ENCODE results near the gene TIMP1. TPM values are rescaled to one million over a fixed set of nuclear protein-coding genes. Genes with fewer than 3 reads are reported as not detected.
"Not testable (repeated sequence)": the region's sequence is repeated elsewhere in the genome, so short reads cannot be mapped to it uniquely, and the experiment has no call there.

Gene TIMP1
- total RNA-seq, 2 experiments from 2014 or later: 58.7 to 68.5 TPM

GRCh38 chrX:47590984-47591383 lies 8.7 kb downstream of the TIMP1 start:
- Mint-ChIP-seq H3K9me3 (ENCODE audit: insufficient read depth) (no peaks in the 10 kb centered on the region), H3K27me3 (ENCODE audit: low read depth) (no peaks in the 10 kb centered on the region), H3K4me3 (no peak overlapping the region), H3K27ac (no peak overlapping the region), H3K36me3 (ENCODE audit: low read depth) (peaks cover 5% of the 10 kb centered on the region), H3K4me1 (ENCODE audit: low read depth) (peaks cover 5% of the 10 kb centered on the region)
- DNase-seq (no peak), ATAC-seq (no peak)
- ChIA-PET POLR2A (no interaction called here), CTCF (no interaction called here)

- Mint-ChIP-seq H3K9me3 (ENCODE audit: insufficient read depth) (peaks cover 9% of the 10 kb centered on the region), H3K27ac (no peak overlapping the region), H3K36me3 (ENCODE audit: low read depth) (peaks cover 11% of the 10 kb centered on the region), H3K27me3 (ENCODE audit: low read depth) (peaks cover 4% of the 10 kb centered on the region), H3K4me3 (no peak overlapping the region), H3K4me1 (ENCODE audit: low read depth) (peaks cover 11% of the 10 kb centered on the region)
- DNase-seq: no peak
- ChIA-PET CTCF (no interaction called here), POLR2A (no interaction called here)
- ATAC-seq: no peak
Observed at GRCh38 chrX:47593522-47593921, 11.3 kb downstream of the TIMP1 start.

GRCh38 chrX:47595716-47596251 lies 13.5 kb downstream of the TIMP1 start:
- Mint-ChIP-seq H3K9me3 (ENCODE audit: insufficient read depth) (peaks cover 14% of the 10 kb centered on the region), H3K4me1 (ENCODE audit: low read depth) (peaks cover 11% of the 10 kb centered on the region), H3K36me3 (ENCODE audit: low read depth) (peaks cover 11% of the 10 kb centered on the region), H3K4me3 (no peak overlapping the region), H3K27ac (peak overlapping the region; percentile 77), H3K27me3 (ENCODE audit: low read depth) (peaks cover 4% of the 10 kb centered on the region)
- ChIA-PET CTCF (no interaction called here), POLR2A (no interaction called here)
- ATAC-seq: no peak
- DNase-seq: no peak

DNA sequence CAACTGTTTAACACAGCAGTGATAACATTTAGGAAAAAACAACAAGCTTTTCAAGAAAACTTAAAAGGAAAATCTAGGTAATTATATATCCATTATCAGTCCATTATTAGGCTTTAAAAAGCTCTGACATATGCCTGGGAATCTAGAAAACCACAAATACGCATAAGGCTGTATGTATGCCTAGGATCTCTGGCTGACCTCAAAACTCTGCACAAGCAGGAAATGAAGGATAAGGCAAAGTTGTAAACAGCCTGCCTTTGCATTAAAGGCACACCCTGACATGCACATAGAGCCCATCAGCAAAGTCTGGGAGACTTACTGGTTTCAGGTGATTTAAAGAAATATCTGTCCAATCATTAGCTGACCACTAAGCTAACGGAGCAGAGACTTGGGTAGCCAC lies 14.0 kb downstream of the TIMP1 start:
- no peak for ATAC-seq

DNA sequence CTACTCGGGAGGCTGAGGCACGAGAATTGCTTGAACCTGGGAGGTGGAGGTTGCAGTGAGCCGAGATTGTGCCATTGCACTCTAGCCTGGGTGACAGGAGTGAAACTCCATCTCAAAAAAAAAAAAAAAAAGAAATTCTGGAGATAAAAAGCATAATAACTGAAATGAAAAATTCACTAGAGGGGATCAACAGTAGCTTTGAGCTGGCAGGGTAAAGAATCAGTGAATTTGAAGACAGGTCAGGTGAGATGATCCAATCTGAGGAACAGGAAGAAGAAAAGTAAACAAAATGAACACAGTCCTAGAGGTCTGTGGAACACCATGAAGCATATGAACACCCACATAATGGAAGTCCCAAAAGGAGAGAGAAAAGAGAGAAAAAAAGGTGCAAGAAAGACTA lies 15.0 kb downstream of the TIMP1 start:
- Mint-ChIP-seq H3K27ac (no peak overlapping the region), H3K4me3 (no peak overlapping the region), H3K27me3 (ENCODE audit: low read depth) (peaks cover 4% of the 10 kb centered on the region), H3K4me1 (ENCODE audit: low read depth) (peaks cover 11% of the 10 kb centered on the region), H3K36me3 (ENCODE audit: low read depth) (peaks cover 11% of the 10 kb centered on the region), H3K9me3 (ENCODE audit: insufficient read depth) (peaks cover 14% of the 10 kb centered on the region)
- POLR2A ChIA-PET: no interaction called here
- DNase-seq (no peak), ATAC-seq (no peak)
- CTCF ChIA-PET: no interaction called here

More for the DNA sequence above, 14.0 kb downstream of the TIMP1 start:
- Mint-ChIP-seq H3K9me3 (ENCODE audit: insufficient read depth) (peaks cover 14% of the 10 kb centered on the region), H3K4me3 (no peak overlapping the region), H3K27ac (peak overlapping the region; percentile 77), H3K27me3 (ENCODE audit: low read depth) (peaks cover 4% of the 10 kb centered on the region), H3K4me1 (ENCODE audit: low read depth) (peaks cover 11% of the 10 kb centered on the region), H3K36me3 (ENCODE audit: low read depth) (peaks cover 11% of the 10 kb centered on the region)
- CTCF ChIA-PET: no interaction called here
- no peak for DNase-seq
- POLR2A ChIA-PET: no interaction called here

- CTCF ChIA-PET; H3K36me3 Mint-ChIP-seq (ENCODE audit: low read depth); H3K27ac Mint-ChIP-seq; H3K4me3 Mint-ChIP-seq; DNase-seq; H3K9me3 Mint-ChIP-seq (ENCODE audit: insufficient read depth); H3K27me3 Mint-ChIP-seq (ENCODE audit: low read depth); H3K4me1 Mint-ChIP-seq (ENCODE audit: low read depth); POLR2A ChIA-PET; ATAC-seq: not testable (repeated sequence)
Observed at GRCh38 chrX:47603125-47603524, 20.9 kb downstream of the TIMP1 start.

DNA sequence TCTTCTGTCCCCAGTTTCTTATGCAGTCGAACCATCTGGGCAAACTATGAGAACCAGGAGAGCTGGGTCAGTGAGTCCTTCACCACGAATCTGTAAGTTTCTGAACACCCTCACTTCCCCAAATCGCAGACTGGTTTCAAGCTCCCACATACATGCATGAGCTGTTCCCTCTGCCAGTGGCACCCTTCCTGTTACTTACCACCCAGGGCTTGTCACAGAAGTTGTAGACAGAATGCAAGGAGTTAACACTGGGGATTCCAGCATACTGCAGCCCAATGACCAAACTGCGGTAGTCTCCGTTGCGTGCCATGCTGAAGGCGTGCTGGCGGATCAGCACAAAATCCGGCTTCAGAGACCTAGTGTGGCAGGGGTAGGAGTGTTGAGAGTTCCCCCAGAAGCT lies 22.8 kb downstream of the TIMP1 start:
- CTCF ChIA-PET: no interaction called here

DNA sequence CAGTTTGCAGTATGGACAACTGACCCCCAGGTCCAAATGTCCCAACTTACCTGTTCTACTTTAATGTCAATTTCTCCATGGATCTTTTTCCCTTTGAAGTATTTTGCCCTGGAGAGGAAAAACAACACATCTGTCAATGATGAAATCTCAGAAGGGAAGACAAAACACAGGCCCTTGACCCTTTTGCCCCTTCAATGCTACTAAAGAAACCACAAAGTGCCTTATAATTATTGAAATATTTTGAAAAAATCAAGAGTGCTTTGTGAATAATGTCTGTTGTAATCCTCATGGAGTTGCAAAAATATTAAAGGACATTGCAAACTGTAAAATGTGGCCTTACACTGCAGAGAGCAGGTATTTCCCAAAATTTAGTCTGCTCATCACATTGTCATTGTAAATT lies 24.9 kb downstream of the TIMP1 start:
- POLR2A ChIA-PET: no interaction called here
- Mint-ChIP-seq H3K36me3 (ENCODE audit: low read depth) (no peaks in the 10 kb centered on the region), H3K9me3 (ENCODE audit: insufficient read depth) (no peaks in the 10 kb centered on the region), H3K4me3 (no peak overlapping the region), H3K4me1 (ENCODE audit: low read depth) (peaks cover 2% of the 10 kb centered on the region), H3K27ac (no peak overlapping the region), H3K27me3 (ENCODE audit: low read depth) (no peaks in the 10 kb centered on the region)
- DNase-seq (no peak), ATAC-seq (no peak)
- CTCF ChIA-PET: no interaction called here

More for the DNA sequence above, 22.8 kb downstream of the TIMP1 start:
- ATAC-seq: no peak
- no peaks in the 10 kb centered on the region for H3K27me3 Mint-ChIP-seq (ENCODE audit: low read depth)
- DNase-seq: no peak
- no peaks in the 10 kb centered on the region for H3K36me3 Mint-ChIP-seq (ENCODE audit: low read depth)
- H3K9me3 Mint-ChIP-seq (ENCODE audit: insufficient read depth): no peaks in the 10 kb centered on the region
- POLR2A ChIA-PET: no interaction called here
- no peak overlapping the region for H3K27ac Mint-ChIP-seq
- no peak overlapping the region for H3K4me3 Mint-ChIP-seq
- peaks cover 2% of the 10 kb centered on the region for H3K4me1 Mint-ChIP-seq (ENCODE audit: low read depth)

GRCh38 chrX:47608130-47608810 lies 26.0 kb downstream of the TIMP1 start:
- H3K4me1 Mint-ChIP-seq (ENCODE audit: low read depth): peaks cover 2% of the 10 kb centered on the region
- no peaks in the 10 kb centered on the region for H3K9me3 Mint-ChIP-seq (ENCODE audit: insufficient read depth)
- ChIA-PET CTCF (no interaction called here), POLR2A (no interaction called here)
- ATAC-seq (no peak), DNase-seq (no peak)
- no peak overlapping the region for H3K27ac Mint-ChIP-seq
- no peak overlapping the region for H3K4me3 Mint-ChIP-seq
- H3K27me3 Mint-ChIP-seq (ENCODE audit: low read depth): no peaks in the 10 kb centered on the region
- H3K36me3 Mint-ChIP-seq (ENCODE audit: low read depth): no peaks in the 10 kb centered on the region

- Mint-ChIP-seq H3K4me3 (no peak overlapping the region), H3K36me3 (ENCODE audit: low read depth) (no peaks in the 10 kb centered on the region), H3K9me3 (ENCODE audit: insufficient read depth) (no peaks in the 10 kb centered on the region), H3K27me3 (ENCODE audit: low read depth) (peaks cover 2% of the 10 kb centered on the region), H3K4me1 (ENCODE audit: low read depth) (peaks cover 2% of the 10 kb centered on the region), H3K27ac (no peak overlapping the region)
- no peak for ATAC-seq
- POLR2A ChIA-PET: no interaction called here
- CTCF ChIA-PET: no interaction called here
- DNase-seq: no peak
Observed at GRCh38 chrX:47610511-47610910, 28.3 kb downstream of the TIMP1 start.

DNA sequence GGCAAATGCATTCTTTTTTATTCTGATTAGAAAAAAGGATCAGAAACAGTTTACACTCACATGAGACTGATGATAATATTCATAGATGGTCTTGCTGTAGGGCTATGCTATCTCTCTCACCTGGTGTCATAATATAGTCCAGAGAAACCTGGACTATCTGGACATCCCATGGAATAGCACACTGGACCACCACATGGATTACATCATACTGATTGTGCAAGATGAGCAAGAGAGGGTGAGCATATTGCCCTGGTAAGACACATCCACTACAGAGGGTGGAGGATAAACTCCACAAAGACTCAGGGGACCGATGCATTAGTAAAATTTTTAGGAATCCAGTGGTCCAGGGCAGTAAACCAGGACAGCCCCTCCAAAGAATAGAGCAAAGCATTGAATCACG lies 29.3 kb downstream of the TIMP1 start:
- H3K27me3 Mint-ChIP-seq (ENCODE audit: low read depth): peaks cover 5% of the 10 kb centered on the region
- ChIA-PET POLR2A (no interaction called here), CTCF (no interaction called here)
- no peak overlapping the region for H3K4me3 Mint-ChIP-seq
- ATAC-seq (no peak), DNase-seq (no peak)
- H3K9me3 Mint-ChIP-seq (ENCODE audit: insufficient read depth): no peaks in the 10 kb centered on the region
- no peaks in the 10 kb centered on the region for H3K36me3 Mint-ChIP-seq (ENCODE audit: low read depth)
- H3K27ac Mint-ChIP-seq: no peak overlapping the region
- peaks cover 2% of the 10 kb centered on the region for H3K4me1 Mint-ChIP-seq (ENCODE audit: low read depth)

GRCh38 chrX:47611926-47612325 lies 29.7 kb downstream of the TIMP1 start:
- CTCF ChIA-PET: no interaction called here
- DNase-seq (no peak), ATAC-seq (no peak)
- Mint-ChIP-seq H3K27ac (no peak overlapping the region), H3K4me1 (ENCODE audit: low read depth) (peaks cover 2% of the 10 kb centered on the region), H3K36me3 (ENCODE audit: low read depth) (no peaks in the 10 kb centered on the region), H3K4me3 (no peak overlapping the region), H3K27me3 (ENCODE audit: low read depth) (peaks cover 8% of the 10 kb centered on the region), H3K9me3 (ENCODE audit: insufficient read depth) (no peaks in the 10 kb centered on the region)
- POLR2A ChIA-PET: no interaction called here

DNA sequence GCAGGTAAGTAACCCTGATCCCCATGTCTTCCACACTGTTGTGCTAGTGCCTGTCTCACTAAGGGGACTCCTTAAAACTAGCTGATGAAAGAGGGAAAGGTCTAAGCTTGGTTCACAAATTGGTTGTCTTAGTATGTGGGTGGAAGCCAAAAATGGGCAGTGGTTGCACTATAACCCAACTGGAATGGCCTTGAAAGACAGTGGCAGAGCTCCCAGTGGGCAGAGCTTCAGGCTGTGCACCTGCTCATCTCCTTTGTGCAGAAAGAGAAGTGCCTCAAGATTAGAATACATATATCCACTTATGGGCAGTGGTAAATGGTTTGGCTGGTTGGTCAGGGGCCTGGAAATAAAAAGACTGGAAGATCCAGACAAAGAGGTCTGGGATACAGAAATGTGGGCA lies 30.2 kb downstream of the TIMP1 start:
- ChIA-PET CTCF (no interaction called here), POLR2A (no interaction called here)
- H3K27me3 Mint-ChIP-seq (ENCODE audit: low read depth): peaks cover 9% of the 10 kb centered on the region

More for the DNA sequence above, 30.2 kb downstream of the TIMP1 start:
- Mint-ChIP-seq H3K4me3 (no peak overlapping the region), H3K27ac (no peak overlapping the region), H3K36me3 (ENCODE audit: low read depth) (no peaks in the 10 kb centered on the region), H3K4me1 (ENCODE audit: low read depth) (peaks cover 2% of the 10 kb centered on the region), H3K9me3 (ENCODE audit: insufficient read depth) (no peaks in the 10 kb centered on the region)
- no peak for ATAC-seq
- no peak for DNase-seq

Measured in activated CD8-positive, alpha-beta T cell treated with anti-CD3 and anti-CD28 coated beads, Interleukin-2, amount 10 ng/mL, durations not matched to agents 7 days and 5 days (primary cell).